H9 (cell line): ENCODE measurements around the gene TAF1L. TPM values are rescaled to one million over a fixed set of nuclear protein-coding genes. Genes with fewer than 3 reads are reported as not detected.

ENCODE experiments used
- DNase-seq: peaks from one replicate; pipeline ENCODE4 v3.0.0-alpha.2; 2017
- H2AFZ ChIP-seq: one replicate; pipeline ENCODE4 v1.6.1; 2013; ENCODE audit warnings: mild to moderate bottlenecking, low read length, control low read depth, moderate library complexity
- H2AK5ac ChIP-seq: 2 replicates; pipeline ENCODE4 v1.6.1; 2013; ENCODE audit warnings: low read length, control low read depth, mixed read lengths; ENCODE audit not compliant: insufficient read length
- H2BK120ac ChIP-seq: one replicate; pipeline ENCODE4 v1.6.1; 2013; ENCODE audit warnings: low read depth, mild to moderate bottlenecking, low read length, control low read depth, inconsistent platforms; ENCODE audit not compliant: poor library complexity, severe bottlenecking
- H2BK12ac ChIP-seq: 2 replicates; pipeline ENCODE4 v1.6.1; 2013; ENCODE audit warnings: low read length, control low read depth, mixed read lengths, low read depth; ENCODE audit not compliant: insufficient read length
- H2BK15ac ChIP-seq: 2 replicates; pipeline ENCODE4 v1.6.1; 2013; ENCODE audit warnings: low read depth, low read length, control low read depth
- H2BK20ac ChIP-seq: one replicate; pipeline ENCODE4 v1.6.1; 2013; ENCODE audit warnings: low read depth, mild to moderate bottlenecking, low read length, control low read depth, inconsistent platforms; ENCODE audit not compliant: poor library complexity, severe bottlenecking
- H2BK5ac ChIP-seq: 2 replicates; pipeline ENCODE4 v1.6.1; 2013; ENCODE audit warnings: low read length, control low read depth, mixed read lengths; ENCODE audit not compliant: insufficient read length
- H3K14ac ChIP-seq: 2 replicates; pipeline ENCODE4 v1.6.1; 2013; ENCODE audit warnings: low read length, control low read depth; ENCODE audit not compliant: insufficient read depth
- H3K18ac ChIP-seq: 2 replicates; pipeline ENCODE4 v1.6.1; 2013; ENCODE audit warnings: low read depth, mild to moderate bottlenecking, mixed read lengths, low read length, control low read depth; ENCODE audit not compliant: insufficient read length
- H3K23ac ChIP-seq: 2 replicates; pipeline ENCODE4 v1.6.1; 2013; ENCODE audit warnings: low read length, control low read depth, mixed read lengths, low read depth; ENCODE audit not compliant: insufficient read length
- H3K23me2 ChIP-seq: 2 replicates; pipeline ENCODE4 v1.6.1; 2013; ENCODE audit warnings: low read depth, mild to moderate bottlenecking, mixed read lengths, low read length, control low read depth; ENCODE audit not compliant: insufficient read length, poor library complexity, severe bottlenecking
- H3K27ac ChIP-seq: 2 replicates; pipeline ENCODE4 v1.5.1; 2013; ENCODE audit warnings: low read length, control low read depth, mixed read lengths, low read depth; ENCODE audit not compliant: insufficient read length
- H3K27me3 ChIP-seq: 2 replicates; pipeline ENCODE4 v1.6.1; 2013; ENCODE audit warnings: low read length, control low read depth, inconsistent platforms; ENCODE audit not compliant: insufficient read depth
- H3K4ac ChIP-seq: 2 replicates; pipeline ENCODE4 v1.6.1; 2013; ENCODE audit warnings: low read depth, mild to moderate bottlenecking, control low read depth, inconsistent platforms, low read length, moderate library complexity
- H3K4me1 ChIP-seq: 2 replicates; pipeline ENCODE4 v1.6.1; 2013; ENCODE audit warnings: low read length, control low read depth, inconsistent platforms; ENCODE audit not compliant: insufficient read depth
- H3K4me2 ChIP-seq: 2 replicates; pipeline ENCODE4 v1.6.1; 2013; ENCODE audit warnings: low read length, control low read depth, mixed read lengths; ENCODE audit not compliant: insufficient read length, insufficient read depth
- H3K56ac ChIP-seq: 2 replicates; pipeline ENCODE4 v1.6.1; 2013; ENCODE audit warnings: low read depth, mild to moderate bottlenecking, mixed read lengths, low read length, control low read depth; ENCODE audit not compliant: insufficient read length
- H3K79me1 ChIP-seq: 2 replicates; pipeline ENCODE4 v1.6.1; 2013; ENCODE audit warnings: low read depth, mild to moderate bottlenecking, moderate library complexity, low read length, control low read depth, inconsistent platforms; ENCODE audit not compliant: insufficient read depth, poor library complexity, severe bottlenecking
- H3K79me2 ChIP-seq: 2 replicates; pipeline ENCODE4 v1.6.1; 2013; ENCODE audit warnings: low read length, control low read depth, inconsistent platforms; ENCODE audit not compliant: insufficient read depth
- H3K9ac ChIP-seq: 2 replicates; pipeline ENCODE4 v1.6.1; 2013; ENCODE audit warnings: low read length, control low read depth, mixed read lengths; ENCODE audit not compliant: insufficient read length; ENCODE audit errors: extremely low read depth
- H3K9me3 ChIP-seq: one replicate; pipeline ENCODE4 v1.6.1; 2013; ENCODE audit warnings: low read depth, low read length, inconsistent platforms; ENCODE audit not compliant: control insufficient read depth
- H3T11ph ChIP-seq: one replicate; pipeline ENCODE4 v1.6.1; 2013; ENCODE audit warnings: mild to moderate bottlenecking, low read length, control low read depth, inconsistent platforms
- H4K20me1 ChIP-seq: one replicate; pipeline ENCODE4 v1.6.1; 2013; ENCODE audit not compliant: control insufficient read depth, insufficient read length, insufficient read depth
- H4K5ac ChIP-seq: 2 replicates; pipeline ENCODE4 v1.6.1; 2013; ENCODE audit warnings: low read depth, mild to moderate bottlenecking, mixed read lengths, low read length, control low read depth; ENCODE audit not compliant: insufficient read length
- H4K8ac ChIP-seq: replicated peaks from 2 replicates; pipeline ENCODE4 v1.6.1; 2013; ENCODE audit warnings: low read length, control low read depth, mixed read lengths, low read depth; ENCODE audit not compliant: insufficient read length
- H4K91ac ChIP-seq: 2 replicates; pipeline ENCODE4 v1.6.1; 2013; ENCODE audit warnings: low read depth, mild to moderate bottlenecking, moderate library complexity, mixed read lengths, low read length, control low read depth; ENCODE audit not compliant: insufficient read length
- H3K27ac Mint-ChIP-seq, 3 experiments: 2 replicates in 2 of 3; 3 replicates in 1 of 3; pipeline ENCODE4 v1.8.0; 2020 to 2021; ENCODE audit warnings: mixed read lengths in 3 of 3, mild to moderate bottlenecking in 1 of 3, moderate library complexity in 1 of 3
- H3K27me3 Mint-ChIP-seq: 2 replicates; pipeline ENCODE4 v1.8.0; 2021; ENCODE audit warnings: low read depth, mild to moderate bottlenecking, moderate library complexity, mixed read lengths
- H3K36me3 Mint-ChIP-seq, 3 experiments: 2 replicates in 2 of 3; 3 replicates in 1 of 3; pipeline ENCODE4 v1.8.0; 2020 to 2021; ENCODE audit warnings: low read depth in 3 of 3, mixed read lengths in 3 of 3; ENCODE audit not compliant: insufficient read depth in 1 of 3
- H3K4me1 Mint-ChIP-seq, 2 experiments: 2 replicates each; pipeline ENCODE4 v1.8.0; 2020; ENCODE audit warnings: mixed read lengths in 2 of 2
- H3K4me3 Mint-ChIP-seq, 2 experiments: 2 replicates in 1 of 2; 3 replicates in 1 of 2; pipeline ENCODE4 v1.8.0; 2020 to 2021; ENCODE audit warnings: mild to moderate bottlenecking in 2 of 2, mixed read lengths in 2 of 2, moderate library complexity in 1 of 2
- H3K9me3 Mint-ChIP-seq, 2 experiments: 2 replicates in 1 of 2; 3 replicates in 1 of 2; pipeline ENCODE4 v1.8.0; 2020; ENCODE audit warnings: mild to moderate bottlenecking in 2 of 2, mixed read lengths in 2 of 2, moderate library complexity in 1 of 2
- CTCF ChIP-seq: fragments of 200-600 bp; sonication (generic); conservative IDR thresholded peaks from 3 replicates; pipeline ENCODE4 v1.8.0; 2021; ENCODE audit warnings: antibody characterized with exemption, mild to moderate bottlenecking
- WGBS: extraction: QIAGEN DNeasy Blood & Tissue Kit; methylation state at CpG from one replicate; pipeline ENCODE4 v1.1.7; 2013; ENCODE audit warnings: missing lambda C conversion rate, low lambda C conversion rate, mixed read lengths; ENCODE audit not compliant: insufficient read length; ENCODE audit errors: extremely low coverage; 5-methylcytosine and 5-hydroxymethylcytosine counted together
- total RNA-seq: library from RNA; stranded (reverse); gene quantifications from 2 replicates; pipeline ENCODE4 v1.2.1, GENCODE V29; 2021

The TAF1L gene
- total RNA-seq, 1 experiment from 2014 or later = not detected

- Histone ChIP-seq H3K4me1 (no peaks in the 10 kb centered on the region), H3K23ac (no peak overlapping the region), H2BK12ac (no peak overlapping the region), H3K27me3 (no peaks in the 10 kb centered on the region), H3K27ac (no peak overlapping the region), H3K18ac (no peak overlapping the region), H3K14ac (no peak overlapping the region), H3T11ph (no peak overlapping the region), H3K79me1 (no peaks in the 10 kb centered on the region), H3K4ac (no peak overlapping the region), H2BK120ac (no peak overlapping the region), H3K9ac (no peak overlapping the region), H4K20me1 (no peaks in the 10 kb centered on the region), H3K23me2 (no peaks in the 10 kb centered on the region), H4K8ac (no peak overlapping the region), H4K5ac (no peak overlapping the region), H2BK5ac (no peak overlapping the region), H3K4me2 (no peak overlapping the region), H3K9me3 (no peaks in the 10 kb centered on the region), H4K91ac (no peak overlapping the region), H2AK5ac (no peak overlapping the region), H2BK20ac (no peak overlapping the region), H2AFZ (no peak overlapping the region), H3K79me2 (no peaks in the 10 kb centered on the region), H3K56ac (no peak overlapping the region), H2BK15ac (no peak overlapping the region)
- Mint-ChIP-seq H3K27ac (no peak overlapping the region), H3K9me3 (peaks cover 11 to 63% of the 10 kb centered on the region in 2 experiments), H3K4me3 (no peak overlapping the region), H3K27me3 (peaks cover under 1% of the 10 kb centered on the region; the same call in 1 of the 2 replicates), H3K4me1 (no peaks in the 10 kb centered on the region), H3K36me3 (no peaks in the 10 kb centered on the region; a peak in 1 of 7 replicates)
- no peak for DNase-seq
- no CpG with 5 or more reads among the region's 2 CpGs for WGBS
- TF ChIP-seq CTCF = no peak
These were observed 28.7 kb downstream of the TAF1L start for GRCh38 chr9:32606811-32607210.
